ENCODE measurements around the gene GORAB. TPM values are rescaled to one million over a fixed set of nuclear protein-coding genes. Genes with fewer than 3 reads are reported as not detected.
A peak's percentile ranks its signal among the peaks of the same experiment; 100 is the strongest.

Gene GORAB
- polyA plus RNA-seq, result 5.5 to 12.0 TPM (median 8.7 TPM) in 3 replicates
- polyA plus RNA-seq (2011; ENCODE audit: low read depth), result 6.2 TPM
- 2.7 and 4.9 TPM in 2 replicates for polyA plus RNA-seq (2011; cell fraction: cytosol; rRNA removed)
- polyA plus RNA-seq (2011; cell fraction: nucleus; rRNA removed), result 17.4 and 23.3 TPM in 2 replicates
- 4.0 and 4.3 TPM in 2 replicates for polyA plus RNA-seq (2012; ENCODE audit: low replicate concordance)
- 0.26 to 4.1 TPM (median 3.8 TPM) in 3 replicates for polyA minus RNA-seq
- 2.3 TPM for polyA minus RNA-seq (2011; cell fraction: cytosol; rRNA and poly(A)+ RNA removed)
- 3.5 and 8.5 TPM in 2 replicates for polyA minus RNA-seq (2011; cell fraction: nucleus; rRNA and poly(A)+ RNA removed)

GRCh38 chr1:170531758-170532657 is at the start of gene GORAB:
TSS of gene GORAB (plus strand) at chr1:170532166. CDS start at chr1:170532224, 58 bp downstream.
- Histone ChIP-seq H2AFZ (ENCODE audit: control insufficient read depth, low read length) (peak within 1 kb of the TSS; percentile 97), H3K9ac (ENCODE audit: control insufficient read depth, extremely low read depth, insufficient read depth, low read length) (peak within 1 kb of the TSS; percentile 98), H3K36me3 (ENCODE audit: control insufficient read depth in 2 of 2, extremely low read depth in 1 of 2, insufficient read depth in 2 of 2, low read length in 2 of 2) (no peaks in the 10 kb centered on the region), H3K79me2 (ENCODE audit: control insufficient read depth, insufficient read depth, low read length) (peaks cover 28% of the 10 kb centered on the region), H3K27me3 (ENCODE audit: control insufficient read depth, extremely low read depth, insufficient read depth, low read length) (no peaks in the 10 kb centered on the region), H3K27ac (ENCODE audit: control insufficient read depth, insufficient read depth, low read length) (peak within 1 kb of the TSS; percentile 95), H3K4me1 (ENCODE audit: control insufficient read depth, extremely low read depth, insufficient read depth, low read length) (peaks cover 7% of the 10 kb centered on the region), H3K9me1 (ENCODE audit: control insufficient read depth, extremely low read depth, insufficient read depth, low read length) (no peaks in the 10 kb centered on the region), H4K20me1 (ENCODE audit: control insufficient read depth, extremely low read depth, insufficient read depth, low read length) (no peaks in the 10 kb centered on the region), H3K4me2 (ENCODE audit: control insufficient read depth, extremely low read depth, insufficient read depth, low read depth, low read length) (peak within 1 kb of the TSS; percentile 86), H3K4me3 (ENCODE audit: control insufficient read depth in 2 of 3, extremely low read depth in 1 of 3, insufficient read depth in 2 of 3, low read depth in 1 of 3, low read length in 3 of 3) (peak within 1 kb of the TSS; percentile 53 to 91 (median 76)), H3K9me3 (ENCODE audit: control insufficient read depth, low read depth, low read length) (no peaks in the 10 kb centered on the region)
- TF ChIP-seq CTCF (optimal IDR thresholded peaks at IDR 0.05 in 1 of 3, IDR thresholded peaks at IDR 0.05 in 1 of 3, conservative IDR thresholded peaks at IDR 0.05 in 1 of 3; ENCODE audit: extremely low read depth in 1 of 3, insufficient read depth in 2 of 3, low read length in 3 of 3) (no peak), EZH2 (IDR thresholded peaks at IDR 0.05; ENCODE audit: low read length) (no peak)
- DNase-seq (ENCODE audit: low read depth, low spot score) (peak; percentile 52), FAIRE-seq (peak; percentile 94)
- dilution Hi-C loops (cut with MboI; ENCODE audit: extremely low pct_ligation_motif_present, low sequenced_read_pairs), result no loop called here

- Histone ChIP-seq H3K4me1 (ENCODE audit: control insufficient read depth, extremely low read depth, insufficient read depth, low read length) (no peaks in the 10 kb centered on the region), H3K36me3 (ENCODE audit: control insufficient read depth in 2 of 2, extremely low read depth in 1 of 2, insufficient read depth in 2 of 2, low read length in 2 of 2) (no peaks in the 10 kb centered on the region), H2AFZ (ENCODE audit: control insufficient read depth, low read length) (no peak overlapping the region), H3K27ac (ENCODE audit: control insufficient read depth, insufficient read depth, low read length) (no peak overlapping the region), H3K4me3 (ENCODE audit: control insufficient read depth in 2 of 3, extremely low read depth in 1 of 3, insufficient read depth in 2 of 3, low read depth in 1 of 3, low read length in 3 of 3) (no peak overlapping the region), H3K4me2 (ENCODE audit: control insufficient read depth, extremely low read depth, insufficient read depth, low read depth, low read length) (no peak overlapping the region), H3K9me1 (ENCODE audit: control insufficient read depth, extremely low read depth, insufficient read depth, low read length) (no peaks in the 10 kb centered on the region), H3K9me3 (ENCODE audit: control insufficient read depth, low read depth, low read length) (no peaks in the 10 kb centered on the region), H3K27me3 (ENCODE audit: control insufficient read depth, extremely low read depth, insufficient read depth, low read length) (no peaks in the 10 kb centered on the region), H3K79me2 (ENCODE audit: control insufficient read depth, insufficient read depth, low read length) (no peaks in the 10 kb centered on the region), H3K9ac (ENCODE audit: control insufficient read depth, extremely low read depth, insufficient read depth, low read length) (no peak overlapping the region), H4K20me1 (ENCODE audit: control insufficient read depth, extremely low read depth, insufficient read depth, low read length) (no peaks in the 10 kb centered on the region)
- no peak for DNase-seq (ENCODE audit: low read depth, low spot score)
- no peak for FAIRE-seq
- TF ChIP-seq EZH2 (IDR thresholded peaks at IDR 0.05; ENCODE audit: low read length) (no peak), CTCF (optimal IDR thresholded peaks at IDR 0.05 in 1 of 3, IDR thresholded peaks at IDR 0.05 in 1 of 3, conservative IDR thresholded peaks at IDR 0.05 in 1 of 3; ENCODE audit: extremely low read depth in 1 of 3, insufficient read depth in 2 of 3, low read length in 3 of 3) (no peak)
- dilution Hi-C loops (cut with MboI; ENCODE audit: extremely low pct_ligation_motif_present, low sequenced_read_pairs), result no loop called here
These were observed 48.9 kb upstream of the GORAB start for GRCh38 chr1:170483051-170483450.

Measured in keratinocyte (primary cell).